Measurements from ENCODE around the gene OR52D1.

OR52D1 gene

GRCh38 chr11:5514841-5515240 lies 26.4 kb downstream of the OR52D1 start:
- DNase-seq (ENCODE audit: low spot score): no peak

GRCh38 chr11:5516599-5516998 lies 28.1 kb downstream of the OR52D1 start, which contains the start of gene UBQLNL:
TSS of gene UBQLNL (minus strand) at chr11:5516699. CDS start at chr11:5516441, 258 bp downstream.
- no peak for DNase-seq (ENCODE audit: low spot score)

GRCh38 chr11:5521540-5521939 lies 33.1 kb downstream of the OR52D1 start:
- no peak for DNase-seq (ENCODE audit: low spot score)

GRCh38 chr11:5522308-5522707 lies 33.8 kb downstream of the OR52D1 start:
- DNase-seq (ENCODE audit: low spot score): no peak

- DNase-seq (ENCODE audit: low spot score): no peak
Measured at GRCh38 chr11:5524756-5525155, 36.3 kb downstream of the OR52D1 start.

GRCh38 chr11:5527716-5528115 lies 39.2 kb downstream of the OR52D1 start:
- no peak for DNase-seq (ENCODE audit: low spot score)

- DNase-seq (ENCODE audit: low spot score): no peak
Measured at GRCh38 chr11:5528495-5528894, 40.0 kb downstream of the OR52D1 start.

- no peak for DNase-seq (ENCODE audit: low spot score)
Measured at GRCh38 chr11:5531053-5531831, 42.8 kb downstream of the OR52D1 start.

- DNase-seq (ENCODE audit: low spot score): no peak
Measured at GRCh38 chr11:5534046-5534445, 45.6 kb downstream of the OR52D1 start.

GRCh38 chr11:5536482-5536881 lies 48.0 kb downstream of the OR52D1 start:
- no peak for DNase-seq (ENCODE audit: low spot score)
